HG03521 (cell line): ENCODE measurements around the gene PLD4.
"Not testable (repeated sequence)": the region's sequence is repeated elsewhere in the genome, so short reads cannot be mapped to it uniquely, and the experiment has no call there.

Source experiments
- ATAC-seq: cut with Tn5 transposase; IDR thresholded peaks from one replicate; pipeline ENCODE4 v1.9.1; 2021; ENCODE audit warnings: mild to moderate bottlenecking, moderate library complexity; ENCODE audit not compliant: unreplicated experiment

Gene PLD4

DNA sequence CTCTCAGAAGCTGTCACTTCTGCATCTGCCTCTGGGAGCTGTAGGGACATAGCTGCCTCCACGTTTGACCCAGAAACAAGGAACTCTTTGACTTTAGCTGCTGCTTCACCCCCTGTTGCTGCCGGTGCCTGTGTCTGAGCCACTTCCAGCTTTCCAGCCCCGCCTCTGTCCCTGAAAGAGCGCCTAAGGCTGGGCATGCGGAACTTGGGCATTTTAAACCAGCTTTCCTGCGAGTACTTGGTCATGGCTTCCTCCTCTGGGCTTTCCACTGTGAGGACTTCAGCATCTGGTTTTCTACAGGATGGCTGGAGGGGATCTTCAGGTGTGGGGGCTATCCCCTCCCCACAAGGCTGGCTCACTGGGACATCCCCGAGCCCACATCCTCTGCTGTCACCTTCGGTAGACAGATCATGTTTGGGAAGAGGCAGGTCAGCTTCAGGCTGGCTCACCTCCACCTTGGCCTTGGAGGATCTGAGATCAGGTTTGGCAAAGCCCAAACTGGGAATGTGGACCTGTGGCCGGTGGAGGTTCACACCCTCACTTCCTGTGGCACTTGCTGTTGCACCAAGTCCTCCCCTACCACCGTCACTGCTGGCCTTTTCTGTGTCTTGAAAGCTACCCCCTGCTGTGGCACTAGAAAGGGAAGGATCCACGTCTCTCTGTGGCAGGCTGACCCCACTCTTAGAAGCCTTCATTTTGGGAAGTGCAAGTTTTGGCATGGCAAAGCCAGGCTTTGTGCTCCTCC lies 15.2 kb downstream of the PLD4 start:
- no peak for ATAC-seq

DNA sequence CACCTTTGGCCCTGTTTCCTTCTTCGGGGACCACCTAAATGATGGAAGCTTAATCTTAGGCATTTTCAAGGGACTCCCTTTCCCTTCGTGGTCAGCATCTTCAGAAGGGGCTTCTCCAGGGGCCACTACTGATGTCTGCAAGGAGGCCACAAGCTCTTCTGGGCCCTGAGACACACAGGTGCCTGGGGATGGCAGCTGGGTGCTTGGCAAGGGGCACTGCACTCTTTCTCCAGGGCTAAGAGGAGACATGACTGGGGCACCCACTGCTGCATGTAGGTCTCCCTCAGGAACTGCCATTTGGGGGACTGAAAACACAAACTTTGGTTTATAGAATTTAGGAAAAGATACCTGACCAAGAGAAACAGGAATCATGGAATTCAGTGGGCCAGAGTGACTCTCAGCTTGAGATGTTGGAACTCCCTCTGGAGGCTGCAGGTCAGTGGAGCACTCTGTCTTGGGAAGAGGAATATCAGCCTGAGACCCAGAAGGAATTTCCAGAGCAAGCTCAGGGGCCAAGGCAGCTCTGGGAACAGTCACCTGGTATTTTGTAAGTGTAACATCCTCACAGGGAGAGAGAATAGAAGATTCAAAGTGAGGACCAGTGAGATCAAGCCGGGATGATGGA lies 16.0 kb downstream of the PLD4 start:
- no peak for ATAC-seq

DNA sequence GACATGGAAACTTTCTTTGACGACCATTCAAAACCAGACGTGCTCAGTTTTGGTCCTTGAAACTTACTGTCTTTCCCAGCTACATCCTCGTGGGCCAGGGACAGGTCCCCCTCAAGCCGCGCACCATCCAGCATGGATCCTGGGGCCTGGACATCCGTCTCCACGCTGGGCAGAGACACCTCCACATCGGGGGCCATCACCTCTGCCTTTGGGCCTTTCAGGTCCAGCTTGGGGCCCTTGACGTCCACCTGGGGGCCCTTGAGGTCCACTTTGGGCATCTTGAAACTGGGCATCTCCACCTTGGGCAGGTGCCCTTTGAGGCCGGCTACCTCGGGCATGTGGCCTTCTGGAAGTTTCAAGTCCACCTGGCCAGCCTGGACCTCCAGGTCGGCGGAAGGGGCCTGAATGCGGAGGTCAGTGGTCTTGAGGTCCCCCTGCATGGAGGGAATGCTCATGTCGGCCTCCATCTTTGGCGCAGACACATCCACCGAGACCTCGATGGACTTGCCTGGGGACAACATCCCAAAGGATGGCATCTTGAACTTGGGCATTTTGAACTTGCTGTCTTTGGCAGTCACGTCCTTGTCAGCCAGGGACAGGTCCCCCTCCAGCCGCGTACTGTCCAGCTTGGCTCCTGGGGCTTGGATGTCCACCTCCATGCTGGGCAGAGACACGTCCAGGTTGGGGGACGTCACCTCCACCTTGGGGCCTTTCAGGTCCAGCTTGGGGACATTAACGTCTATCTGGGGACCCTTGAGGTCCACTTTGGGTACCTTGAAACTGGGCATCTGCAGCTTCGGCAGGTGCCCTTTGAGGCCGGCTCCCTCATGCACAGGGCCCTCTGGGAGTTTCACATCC lies 17.1 kb downstream of the PLD4 start:
- no peak for ATAC-seq

DNA sequence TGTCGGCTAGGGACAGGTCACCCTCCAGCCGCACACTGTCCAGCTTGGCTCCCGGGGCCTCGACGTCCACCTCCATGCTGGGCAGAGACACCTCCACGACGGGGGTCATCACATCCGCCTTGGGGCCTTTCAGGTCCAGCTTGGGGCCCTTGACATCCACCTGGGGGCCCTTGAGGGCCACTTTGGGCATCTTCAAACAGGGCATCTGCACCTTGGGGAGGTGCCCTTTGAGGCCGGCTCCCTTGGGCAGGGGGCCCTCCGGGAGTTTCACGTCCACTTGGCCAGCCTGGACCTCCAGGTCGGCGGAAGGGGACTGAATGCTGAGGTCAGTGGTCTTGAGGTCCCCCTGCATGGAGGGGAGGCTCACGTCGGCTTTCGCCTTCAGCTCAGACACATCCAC lies 17.9 kb downstream of the PLD4 start:
- no peak for ATAC-seq

DNA sequence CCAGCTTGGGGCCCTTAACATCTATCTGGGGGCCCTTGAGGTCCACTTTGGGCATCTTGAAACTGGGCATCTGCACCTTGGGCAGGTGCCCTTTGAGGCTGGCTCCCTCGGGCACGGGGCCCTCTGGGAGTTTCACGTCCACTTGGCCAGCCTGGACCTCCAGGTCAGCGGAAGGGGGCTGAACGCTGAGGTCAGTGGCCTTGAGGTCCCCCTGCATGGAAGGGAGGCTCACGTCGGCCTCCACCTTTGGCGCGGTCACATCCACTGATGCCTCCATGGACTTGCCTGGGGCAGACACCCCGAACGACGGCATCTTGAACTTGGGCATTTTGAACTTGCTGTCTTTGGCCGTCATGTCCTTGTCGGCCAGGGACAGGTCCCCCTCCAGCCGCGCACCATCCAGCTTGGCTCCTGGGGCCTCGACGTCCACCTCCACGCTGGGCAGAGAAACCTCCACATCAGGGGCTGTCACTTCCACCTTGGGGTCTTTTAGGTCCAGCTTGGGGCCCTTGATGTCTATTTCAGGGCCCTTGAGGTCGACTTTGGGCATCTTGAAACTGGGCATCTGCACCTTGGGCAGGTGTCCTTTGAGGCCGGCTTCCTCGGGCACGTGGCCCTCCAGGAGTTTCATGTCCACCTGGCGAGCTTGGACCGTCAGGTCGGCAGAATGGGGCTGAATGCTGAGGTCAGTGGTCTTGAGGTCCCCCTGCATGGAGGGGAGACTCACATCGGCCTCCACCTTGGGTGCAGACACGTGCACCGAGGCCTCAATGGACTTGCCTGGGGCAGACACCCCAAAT lies 18.7 kb downstream of the PLD4 start:
- not testable (repeated sequence) for ATAC-seq

DNA sequence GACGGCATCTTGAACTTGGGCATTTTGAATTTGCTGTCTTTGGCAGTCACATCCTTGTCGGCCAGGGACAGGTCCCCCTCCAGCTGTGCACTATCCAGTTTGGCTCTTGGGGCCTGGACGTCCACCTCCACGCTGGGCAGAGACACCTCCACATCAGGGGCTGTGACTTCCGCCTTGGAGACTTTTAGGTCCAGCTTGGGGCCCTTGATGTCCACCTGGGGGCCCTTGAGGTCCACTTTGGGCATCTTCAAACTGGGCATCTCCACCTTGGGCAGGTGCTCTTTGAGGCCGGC lies 19.3 kb downstream of the PLD4 start:
- ATAC-seq: not testable (repeated sequence)

DNA sequence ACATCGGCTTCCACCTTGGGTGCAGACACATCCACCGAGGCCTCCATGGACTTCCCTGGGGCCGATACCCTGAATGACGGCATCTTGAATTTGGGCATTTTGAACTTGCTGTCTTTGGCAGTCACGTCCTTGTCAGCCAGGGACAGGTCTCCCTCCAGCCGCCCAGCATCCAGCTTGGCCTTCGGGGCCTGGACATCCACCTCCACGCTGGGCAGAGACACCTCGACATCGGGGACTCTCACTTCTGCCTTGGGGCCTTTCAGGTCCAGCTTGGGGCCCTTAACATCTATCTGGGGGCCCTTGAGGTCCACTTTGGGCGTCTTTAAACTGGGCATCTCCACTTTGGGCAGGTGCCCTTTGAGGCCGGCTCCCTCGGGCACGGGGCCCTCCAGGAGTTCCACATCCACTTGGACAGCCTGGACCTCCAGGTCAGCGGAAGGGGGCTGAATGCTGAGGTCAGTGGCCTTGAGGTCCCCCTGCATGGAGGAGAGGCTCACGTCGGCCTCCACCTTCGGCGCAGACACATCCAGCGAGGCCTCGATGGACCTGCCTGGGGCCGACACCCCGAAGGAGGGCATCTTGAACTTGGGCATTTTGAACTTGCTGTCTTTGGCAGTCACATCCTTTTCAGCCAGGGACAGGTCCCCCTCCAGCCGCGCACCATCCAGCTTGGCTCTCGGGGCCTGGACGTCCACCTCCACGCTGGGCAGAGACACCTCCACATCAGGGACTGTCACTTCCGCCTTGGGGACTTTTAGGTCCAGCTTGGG lies 19.9 kb downstream of the PLD4 start:
- ATAC-seq: not testable (repeated sequence)

DNA sequence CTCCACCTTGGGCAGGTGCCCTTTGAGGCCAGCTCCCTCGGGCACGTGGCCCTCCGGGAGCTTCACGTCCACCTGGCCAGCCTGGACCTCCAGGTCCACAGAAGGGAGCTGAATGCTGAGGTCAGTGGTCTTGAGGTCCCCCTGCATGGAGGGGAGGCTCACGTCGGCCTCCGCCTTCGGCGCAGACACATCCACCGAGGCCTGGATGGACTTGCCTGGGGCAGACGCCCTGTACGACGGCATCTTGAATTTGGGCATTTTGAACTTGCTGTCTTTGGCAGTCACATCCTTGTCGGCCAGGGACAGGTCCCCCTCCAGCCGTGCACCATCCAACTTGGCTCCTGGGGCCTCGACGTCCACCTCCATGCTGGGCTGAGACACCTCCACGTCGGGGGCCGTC lies 20.6 kb downstream of the PLD4 start:
- not testable (repeated sequence) for ATAC-seq

DNA sequence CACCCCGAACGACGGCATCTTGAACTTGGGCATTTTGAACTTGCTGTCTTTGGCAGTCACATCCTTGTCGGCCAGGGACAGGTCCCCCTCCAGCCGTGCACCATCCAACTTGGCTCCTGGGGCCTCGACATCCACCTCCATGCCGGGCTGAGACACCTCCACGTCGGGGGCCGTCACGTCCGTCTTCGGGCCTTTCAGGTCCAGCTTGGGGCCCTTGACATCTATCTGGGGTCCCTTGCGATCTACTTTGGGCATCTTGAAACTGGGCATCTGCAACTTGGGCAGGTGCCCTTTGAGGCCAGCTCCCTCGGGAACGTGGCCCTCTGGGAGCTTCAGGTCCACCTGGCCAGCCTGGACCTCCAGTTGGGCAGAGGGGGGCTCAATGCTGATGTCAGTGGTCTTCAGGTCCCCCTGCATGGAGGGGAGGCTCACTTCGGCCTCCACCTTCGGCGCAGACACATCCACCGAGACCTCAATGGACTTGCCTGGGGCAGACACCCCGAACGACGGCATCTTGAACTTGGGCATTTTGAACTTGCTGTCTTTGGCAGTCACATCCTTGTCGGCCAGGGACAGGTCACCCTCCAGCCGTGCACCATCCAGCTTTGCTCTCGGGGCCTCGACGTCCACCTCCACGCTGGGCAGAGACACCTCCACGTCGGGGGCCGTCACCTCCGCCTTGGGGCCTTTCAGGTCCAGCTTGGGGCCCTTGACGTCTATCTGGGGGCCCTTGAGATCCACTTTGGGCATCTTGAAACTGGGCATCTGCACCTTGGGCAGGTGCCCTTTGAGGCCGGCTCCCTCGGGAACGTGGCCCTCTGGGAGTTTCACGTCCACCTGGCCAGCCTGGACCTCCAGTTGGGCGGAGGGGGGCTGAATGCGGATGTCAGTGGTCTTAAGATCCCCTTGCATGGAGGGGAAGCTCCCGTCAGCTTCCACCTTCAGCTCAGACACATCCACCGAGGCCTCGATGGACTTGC lies 21.6 kb downstream of the PLD4 start:
- not testable (repeated sequence) for ATAC-seq

DNA sequence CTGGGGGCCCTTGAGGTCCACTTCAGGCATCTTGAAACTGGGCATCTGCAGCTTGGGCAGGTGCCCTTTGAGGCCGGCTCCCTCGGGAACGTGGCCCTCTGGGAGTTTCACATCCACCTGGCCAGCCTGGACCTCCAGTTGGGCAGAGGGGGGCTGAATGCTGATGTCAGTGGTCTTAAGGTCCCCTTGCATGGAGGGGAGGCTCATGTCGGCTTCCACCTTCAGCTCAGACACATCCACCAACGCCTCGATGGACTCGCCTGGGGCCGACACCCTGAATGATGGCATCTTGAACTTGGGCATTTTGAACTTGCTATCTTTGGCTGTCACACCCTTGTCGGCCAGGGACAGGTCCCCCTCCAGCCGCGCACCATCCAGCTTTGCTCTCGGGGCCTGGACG lies 22.5 kb downstream of the PLD4 start:
- ATAC-seq: not testable (repeated sequence)

DNA sequence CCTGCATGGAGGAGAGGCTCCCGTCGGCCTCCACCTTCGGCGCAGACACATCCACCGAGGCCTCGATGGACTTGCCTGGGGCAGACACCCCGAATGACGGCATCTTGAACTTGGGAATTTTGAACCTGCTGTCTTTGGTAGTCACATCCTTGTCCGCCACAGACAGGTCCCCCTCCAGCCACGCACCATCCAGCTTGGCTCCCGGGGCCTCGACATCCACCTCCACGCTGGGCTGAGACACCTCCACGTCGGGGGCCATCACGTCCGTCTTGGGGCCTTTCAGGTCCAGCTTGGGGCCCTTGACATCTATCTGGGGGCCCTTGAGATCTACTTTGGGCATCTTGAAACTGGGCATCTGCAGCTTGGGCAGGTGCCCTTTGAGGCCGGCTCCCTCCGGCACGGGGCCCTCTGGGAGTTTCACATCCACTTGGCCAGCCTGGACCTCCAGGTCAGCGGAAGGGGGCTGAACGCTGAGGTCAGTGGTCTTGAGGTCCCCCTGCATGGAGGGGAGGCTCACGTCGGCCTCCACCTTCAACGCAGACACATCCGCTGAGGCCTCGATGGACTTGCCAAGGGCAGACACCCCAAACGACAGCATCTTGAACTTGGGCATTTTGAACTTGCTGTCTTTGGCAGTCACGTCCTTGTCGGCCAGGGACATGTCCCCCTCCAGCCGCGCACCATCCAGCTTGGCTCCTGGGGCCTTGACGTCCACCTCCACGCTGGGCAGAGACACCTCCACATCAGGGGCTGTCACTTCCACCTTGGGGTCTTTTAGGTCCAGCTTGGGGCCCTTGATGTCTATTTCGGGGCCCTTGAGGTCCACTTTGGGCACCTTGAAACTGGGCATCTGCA lies 23.4 kb downstream of the PLD4 start:
- ATAC-seq: not testable (repeated sequence)

DNA sequence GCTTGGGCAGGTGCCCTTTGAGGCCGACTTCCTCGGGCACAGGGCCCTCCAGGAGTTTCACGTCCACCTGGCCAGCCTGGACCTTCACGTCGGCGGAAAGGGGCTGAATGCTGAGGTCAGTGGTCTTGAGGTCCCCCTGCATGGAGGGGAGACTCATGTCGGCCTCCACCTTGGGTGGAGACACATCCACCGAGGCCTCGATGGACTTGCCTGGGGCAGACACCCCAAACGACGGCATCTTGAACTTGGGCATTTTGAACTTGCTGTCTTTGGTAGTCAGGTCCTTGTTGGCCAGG lies 24.0 kb downstream of the PLD4 start:
- ATAC-seq: no peak

DNA sequence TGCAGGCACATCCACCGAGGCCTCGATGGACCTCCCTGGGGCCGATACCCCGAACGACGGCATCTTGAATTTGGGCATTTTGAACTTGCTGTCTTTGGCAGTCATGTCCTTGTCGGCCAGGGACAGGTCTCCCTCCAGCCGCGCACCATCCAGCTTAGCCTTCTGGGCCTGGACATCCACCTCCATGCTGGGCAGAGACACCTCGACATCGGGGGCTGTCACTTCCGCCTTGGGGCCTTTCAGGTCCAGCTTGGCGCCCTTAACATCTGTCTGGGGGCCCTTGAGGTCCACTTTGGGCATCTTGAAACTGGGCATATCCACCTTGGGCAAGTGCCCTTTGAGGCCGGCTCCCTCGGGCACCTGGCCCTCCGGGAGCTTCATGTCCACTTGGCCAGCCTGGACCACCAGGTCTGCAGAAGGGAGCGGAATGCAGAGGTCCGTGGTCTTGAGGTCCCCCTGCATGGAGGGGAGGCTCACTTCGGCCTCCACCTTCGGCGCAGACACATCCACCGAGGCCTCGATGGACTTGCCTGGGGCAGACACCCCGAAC lies 24.8 kb downstream of the PLD4 start:
- not testable (repeated sequence) for ATAC-seq

DNA sequence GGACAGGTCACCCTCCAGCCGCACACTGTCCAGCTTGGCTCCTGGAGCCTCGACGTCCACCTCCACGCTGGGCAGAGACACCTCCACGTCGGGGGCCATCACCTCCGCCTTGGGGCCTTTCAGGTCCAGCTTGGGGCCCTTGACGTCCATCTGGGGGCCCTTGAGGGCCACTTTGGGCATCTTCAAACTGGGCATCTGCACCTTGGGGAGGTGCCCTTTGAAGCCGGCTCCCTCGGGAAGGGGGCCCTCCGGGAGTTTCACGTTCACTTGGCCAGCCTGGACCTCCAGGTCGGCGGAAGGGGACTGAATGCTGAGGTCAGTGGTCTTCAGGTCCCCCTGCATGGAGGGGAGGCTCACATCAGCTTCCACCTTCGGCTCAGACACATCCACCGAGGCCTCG lies 25.3 kb downstream of the PLD4 start:
- no peak for ATAC-seq

DNA sequence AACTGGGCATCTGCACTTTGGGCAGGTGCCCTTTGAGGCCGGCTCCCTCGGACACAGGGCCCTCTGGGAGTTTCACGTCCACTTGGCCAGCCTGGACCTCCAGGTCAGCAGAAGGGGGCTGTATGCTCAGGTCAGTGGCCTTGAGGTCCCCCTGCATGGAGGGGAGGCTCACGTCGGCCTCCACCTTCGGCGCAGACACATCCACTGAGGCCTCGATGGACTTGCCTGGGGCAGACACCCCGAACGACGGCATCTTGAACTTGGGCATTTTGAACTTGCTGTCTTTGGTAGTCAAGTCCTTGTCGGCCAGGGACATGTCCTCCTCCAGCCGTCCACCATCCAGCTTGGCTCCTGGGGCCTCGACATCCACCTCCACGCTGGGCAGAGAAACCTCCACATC lies 26.0 kb downstream of the PLD4 start:
- ATAC-seq: not testable (repeated sequence)

DNA sequence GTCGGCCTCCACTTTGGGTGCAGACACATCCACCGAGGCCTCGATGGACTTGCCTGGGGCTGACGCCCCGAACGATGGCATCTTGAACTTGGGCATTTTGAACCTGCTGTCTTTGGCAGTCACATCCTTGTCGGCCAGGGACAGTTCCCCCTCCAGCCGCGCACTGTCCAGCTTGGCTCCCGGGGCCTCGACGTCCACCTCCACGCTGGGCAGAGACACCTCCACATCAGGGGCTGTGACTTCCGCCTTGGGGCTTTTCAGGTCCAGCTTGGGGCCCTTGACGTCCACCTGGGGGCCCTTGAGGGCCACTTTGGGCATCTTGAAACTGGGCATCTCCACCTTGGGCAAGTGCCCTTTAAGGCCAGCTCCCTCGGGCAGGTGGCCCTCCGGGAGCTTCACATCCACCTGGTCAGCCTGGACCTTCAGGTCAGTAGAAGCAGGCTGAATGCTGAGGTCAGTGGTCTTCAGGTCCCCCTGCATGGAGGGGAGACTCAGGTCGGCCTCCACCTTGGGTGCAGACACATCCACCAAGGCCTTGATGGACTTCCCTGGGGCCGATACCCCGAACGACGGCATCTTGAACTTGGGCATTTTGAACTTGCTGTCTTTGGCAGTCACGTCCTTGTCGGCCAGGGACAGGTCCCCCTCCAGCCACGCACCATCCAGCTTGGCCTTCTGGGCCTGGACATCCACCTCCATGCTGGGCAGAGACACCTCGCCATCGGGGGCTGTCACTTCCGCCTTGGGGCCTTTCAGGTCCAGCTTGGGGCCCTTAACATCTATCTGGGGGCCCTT lies 27.4 kb downstream of the PLD4 start:
- not testable (repeated sequence) for ATAC-seq

DNA sequence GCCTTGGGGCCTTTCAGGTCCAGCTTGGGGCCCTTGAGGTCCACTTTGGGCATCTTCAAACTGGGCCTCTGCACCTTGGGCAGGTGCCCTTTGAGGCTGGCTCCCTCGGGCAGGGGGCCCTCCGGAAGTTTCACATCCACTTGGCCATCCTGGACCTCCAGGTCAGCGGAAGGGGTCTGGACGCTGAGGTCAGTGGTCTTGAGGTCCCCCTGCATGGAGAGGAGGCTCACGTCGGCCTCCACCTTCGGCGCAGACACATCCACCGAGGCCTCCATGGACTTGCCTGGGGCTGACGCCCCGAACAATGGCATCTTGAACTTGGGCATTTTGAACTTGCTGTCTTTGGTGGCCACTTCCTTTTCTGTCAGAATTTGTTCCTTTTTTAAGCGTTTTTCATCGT lies 28.4 kb downstream of the PLD4 start:
- ATAC-seq: no peak
